Body of pancreas (tissue), 4 donors: ENCODE data around the gene P4HTM. TPM values are rescaled to one million over a fixed set of nuclear protein-coding genes. Genes with fewer than 3 reads are reported as not detected.

Source experiments
- ATAC-seq: fragments of 150-250 bp; one replicate; pipeline ENCODE4 v1.9.1; 2016
- DNase-seq, 4 donors: peaks; one replicate each; pipeline ENCODE4 v3.0.0-alpha.2; 2019
- H3K27ac ChIP-seq, 4 donors: fragments of 200-600 bp; sonication (generic); 1 replicate in 3 of 4; 2 replicates in 1 of 4; pipeline versions ENCODE4 v1.5.1 to v1.6.1; 2016 to 2019; ENCODE audit warnings: mild to moderate bottlenecking in 1 of 4, mixed read lengths in 1 of 4, moderate library complexity in 1 of 4
- H3K27me3 ChIP-seq, 2 donors: fragments of 200-600 bp; sonication (generic); one replicate each; pipeline ENCODE4 v1.6.0; 2016; ENCODE audit warnings: mild to moderate bottlenecking in 1 of 2
- H3K36me3 ChIP-seq, 2 donors: fragments of 200-600 bp; sonication (generic); replicated peaks in 1 of 2; 2 replicates each; pipeline ENCODE4 v1.5.1; 2016; ENCODE audit warnings: low read depth in 2 of 2; ENCODE audit not compliant: insufficient read depth in 1 of 2
- H3K4me1 ChIP-seq: fragments of 200-600 bp; sonication (generic); one replicate; pipeline ENCODE4 v1.6.0; 2016
- H3K4me3 ChIP-seq, 2 donors: fragments of 200-600 bp; sonication (generic); 1 replicate in 1 of 2; 2 replicates in 1 of 2; pipeline ENCODE4 v1.5.1; 2016 to 2019
- H3K9me3 ChIP-seq, 3 donors: fragments of 200-600 bp; sonication (generic); 1 replicate in 2 of 3; 2 replicates in 1 of 3; pipeline ENCODE4 v1.5.1; 2016
- POLR2A ChIP-seq, 3 donors: fragments of 450-650 bp; IDR thresholded peaks; one replicate each; pipeline ENCODE4 v1.6.1; 2016; ENCODE audit warnings: antibody characterized with exemption in 3 of 3, mild to moderate bottlenecking in 2 of 3
- WGBS, 2 donors: methylation state at CpG; one replicate each; pipeline ENCODE4 v1.1.5; 2017; 5-methylcytosine and 5-hydroxymethylcytosine counted together
- intact Hi-C: fragments of 100-400 bp; cut with DNase I; formaldehyde crosslinking; loops from one replicate; pipeline ENCODE4 v1.15.1; 2023
- total RNA-seq, 2 donors: library from RNA; depleted of rRNA; stranded (reverse); fragments of >200 nt; gene quantifications; one replicate each; pipeline ENCODE4 v1.1.0, GENCODE V29; 2016
- TF ChIP-seq, protein P1 (sequence below), 7 experiments: fragments of 450-650 bp in 4 of 7; fragments of 200-600 bp in 3 of 7; sonication (generic) in 3 of 7; IDR thresholded peaks; one replicate each; pipeline ENCODE4 v1.5.1; 2016 to 2019; ENCODE audit warnings: antibody characterized with exemption in 7 of 7

The P4HTM gene
- total RNA-seq, 2 donors from 2014 or later, result 72.9 to 73.8 TPM

GRCh38 chr3:48960841-48961413 is 29.1 kb upstream of the P4HTM start:
- DNase-seq (no peak), ATAC-seq (no peak)
- H3K27ac ChIP-seq, result no peak overlapping the region
- intact Hi-C loops, result no loop called here
- H3K4me1 ChIP-seq, result no peaks in the 10 kb centered on the region
- H3K4me3 ChIP-seq, result no peak overlapping the region
- H3K27me3 ChIP-seq, result no peaks in the 10 kb centered on the region
- TF ChIP-seq POLR2A (IDR thresholded peaks at IDR 0.05), result no peak
- TF ChIP-seq, protein P1, sequence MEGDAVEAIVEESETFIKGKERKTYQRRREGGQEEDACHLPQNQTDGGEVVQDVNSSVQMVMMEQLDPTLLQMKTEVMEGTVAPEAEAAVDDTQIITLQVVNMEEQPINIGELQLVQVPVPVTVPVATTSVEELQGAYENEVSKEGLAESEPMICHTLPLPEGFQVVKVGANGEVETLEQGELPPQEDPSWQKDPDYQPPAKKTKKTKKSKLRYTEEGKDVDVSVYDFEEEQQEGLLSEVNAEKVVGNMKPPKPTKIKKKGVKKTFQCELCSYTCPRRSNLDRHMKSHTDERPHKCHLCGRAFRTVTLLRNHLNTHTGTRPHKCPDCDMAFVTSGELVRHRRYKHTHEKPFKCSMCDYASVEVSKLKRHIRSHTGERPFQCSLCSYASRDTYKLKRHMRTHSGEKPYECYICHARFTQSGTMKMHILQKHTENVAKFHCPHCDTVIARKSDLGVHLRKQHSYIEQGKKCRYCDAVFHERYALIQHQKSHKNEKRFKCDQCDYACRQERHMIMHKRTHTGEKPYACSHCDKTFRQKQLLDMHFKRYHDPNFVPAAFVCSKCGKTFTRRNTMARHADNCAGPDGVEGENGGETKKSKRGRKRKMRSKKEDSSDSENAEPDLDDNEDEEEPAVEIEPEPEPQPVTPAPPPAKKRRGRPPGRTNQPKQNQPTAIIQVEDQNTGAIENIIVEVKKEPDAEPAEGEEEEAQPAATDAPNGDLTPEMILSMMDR (IDR thresholded peaks at IDR 0.05), result no peak
- peaks cover 0 to 10% of the 10 kb centered on the region in 2 donors for H3K36me3 ChIP-seq
- no peaks in the 10 kb centered on the region for H3K9me3 ChIP-seq
- WGBS, 2 donors, result 78 to 84% methylated on average over 4 of the region's 4 CpGs

DNA sequence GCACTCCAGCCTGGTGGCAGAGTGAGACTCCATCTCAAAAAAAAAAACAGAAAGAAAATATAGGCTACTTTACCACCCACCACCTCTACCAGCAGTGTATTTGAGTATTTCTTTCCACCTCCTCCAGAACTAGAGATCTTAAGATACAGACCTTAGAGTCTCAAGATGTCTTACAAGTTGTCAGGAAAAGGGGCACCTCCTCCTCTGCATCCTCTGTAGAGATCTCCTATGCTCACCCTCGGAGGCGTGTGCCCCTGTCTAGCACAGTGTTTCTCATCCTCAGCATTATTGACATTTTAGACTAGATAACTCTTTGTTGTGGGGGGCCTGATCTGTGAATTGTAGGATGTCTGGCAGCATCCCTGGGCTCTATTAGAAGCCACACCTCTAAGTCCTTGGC is 27.7 kb upstream of the P4HTM start:
- Histone ChIP-seq H3K9me3 (no peaks in the 10 kb centered on the region), H3K36me3 (peaks cover 0 to 16% of the 10 kb centered on the region in 2 donors), H3K27me3 (no peaks in the 10 kb centered on the region), H3K27ac (no peak overlapping the region), H3K4me3 (no peak overlapping the region), H3K4me1 (no peaks in the 10 kb centered on the region)
- intact Hi-C loops, result no loop called here
- DNase-seq, result no peak
- 81 to 88% methylated on average over 2 of the region's 2 CpGs for WGBS, 2 donors
- TF ChIP-seq, protein P1 (IDR thresholded peaks at IDR 0.05), result no peak
- no peak for TF ChIP-seq POLR2A (IDR thresholded peaks at IDR 0.05)
- ATAC-seq, result no peak

- no peak for ATAC-seq
- no peaks in the 10 kb centered on the region for H3K4me1 ChIP-seq
- TF ChIP-seq POLR2A (IDR thresholded peaks at IDR 0.05), result no peak
- TF ChIP-seq, protein P1 (IDR thresholded peaks at IDR 0.05), result no peak
- H3K27me3 ChIP-seq, result no peaks in the 10 kb centered on the region
- no peak overlapping the region for H3K27ac ChIP-seq
- WGBS, 2 donors, result 82 to 88% methylated on average over 4 of the region's 4 CpGs
- intact Hi-C loops, result no loop called here
- no peaks in the 10 kb centered on the region for H3K9me3 ChIP-seq
- no peak for DNase-seq
- H3K36me3 ChIP-seq, result peaks cover 0 to 19% of the 10 kb centered on the region in 2 donors
- H3K4me3 ChIP-seq, result no peak overlapping the region
Observed at GRCh38 chr3:48962939-48963338, 27.1 kb upstream of the P4HTM start.

- H3K4me3 ChIP-seq, result no peak overlapping the region
- TF ChIP-seq POLR2A (IDR thresholded peaks at IDR 0.05), result no peak
- TF ChIP-seq, protein P1 (IDR thresholded peaks at IDR 0.05), result no peak
- 80 to 84% methylated on average over 2 of the region's 2 CpGs for WGBS, 2 donors
- H3K27me3 ChIP-seq, result no peaks in the 10 kb centered on the region
- H3K27ac ChIP-seq, result no peak overlapping the region
- no peak for ATAC-seq
- intact Hi-C loops, result no loop called here
- peaks cover 0 to 18% of the 10 kb centered on the region in 2 donors for H3K36me3 ChIP-seq
- H3K4me1 ChIP-seq, result no peaks in the 10 kb centered on the region
- no peaks in the 10 kb centered on the region for H3K9me3 ChIP-seq
- no peak for DNase-seq
Observed at GRCh38 chr3:48963591-48963990, 26.4 kb upstream of the P4HTM start.

- H3K4me3 ChIP-seq, result no peak overlapping the region
Observed at GRCh38 chr3:48966367-48966766, 23.7 kb upstream of the P4HTM start.

More at GRCh38 chr3:48966367-48966766, 23.7 kb upstream of the P4HTM start:
- no peak for DNase-seq
- no peaks in the 10 kb centered on the region for H3K4me1 ChIP-seq
- intact Hi-C loops, result no loop called here
- no peaks in the 10 kb centered on the region for H3K27me3 ChIP-seq
- ATAC-seq, result no peak
- no peak for TF ChIP-seq POLR2A (IDR thresholded peaks at IDR 0.05)
- TF ChIP-seq, protein P1 (IDR thresholded peaks at IDR 0.05), result no peak
- no peaks in the 10 kb centered on the region for H3K9me3 ChIP-seq
- H3K27ac ChIP-seq, result no peak overlapping the region
- peaks cover 10 to 36% of the 10 kb centered on the region in 2 donors for H3K36me3 ChIP-seq
- 84 to 89% methylated on average over 3 of the region's 3 CpGs for WGBS, 2 donors
